Bronchial epithelial cell (primary cell): ENCODE results near the gene PTPRD. TPM values are rescaled to one million over a fixed set of nuclear protein-coding genes. Genes with fewer than 3 reads are reported as not detected.

Source experiments
- DNase-seq: peaks from one replicate; pipeline ENCODE4 v3.0.0-alpha.2; 2010; ENCODE audit warnings: low read depth
- FAIRE-seq: peaks from 2 replicates; lab custom pipeline; 2011; peaks lifted over from hg19 to GRCh38; lab: Jason Lieb, UNC
- H3K27me3 ChIP-seq: 2 replicates; pipeline ENCODE4 v1.5.1; 2011; ENCODE audit warnings: low read length; ENCODE audit not compliant: control insufficient read depth, insufficient read depth
- H3K36me3 ChIP-seq: 2 replicates; pipeline ENCODE4 v1.5.1; 2011; ENCODE audit warnings: low read length; ENCODE audit not compliant: control insufficient read depth, insufficient read depth
- H3K4me3 ChIP-seq: 2 replicates; pipeline ENCODE4 v1.5.1; 2011; ENCODE audit warnings: mild to moderate bottlenecking, low read depth, low read length, control low read depth
- CTCF ChIP-seq: IDR thresholded peaks from 2 replicates; pipeline ENCODE4 v1.5.1; 2011; ENCODE audit warnings: mild to moderate bottlenecking, moderate library complexity, low read length, control low read depth, inconsistent platforms; ENCODE audit not compliant: insufficient read depth, severe bottlenecking
- total RNA-seq: library from RNA; depleted of rRNA; stranded (reverse); fragments of >200 nt; gene quantifications from 2 replicates; pipeline ENCODE4 v1.2.1, GENCODE V29; 2014

Gene PTPRD
- total RNA-seq, 1 donor from 2014 or later, result 2.9 TPM

- peak; percentile 17 for DNase-seq
These were observed 614.1 kb downstream of the PTPRD start for GRCh38 chr9:9998491-9999287.

GRCh38 chr9:9997585-9997984 lies 615.2 kb downstream of the PTPRD start:
- TF ChIP-seq CTCF, result no peak
- H3K36me3 ChIP-seq, result no peaks in the 10 kb centered on the region
- no peak for DNase-seq

More at GRCh38 chr9:9998491-9999287, 614.1 kb downstream of the PTPRD start:
- no peaks in the 10 kb centered on the region for H3K27me3 ChIP-seq
- no peaks in the 10 kb centered on the region for H3K36me3 ChIP-seq
- peak; percentile 16 for TF ChIP-seq CTCF
- no peak overlapping the region for H3K4me3 ChIP-seq
- FAIRE-seq, result no peak

GRCh38 chr9:9996259-9996658 lies 616.5 kb downstream of the PTPRD start:
- no peak for FAIRE-seq
- H3K27me3 ChIP-seq, result no peaks in the 10 kb centered on the region

More at GRCh38 chr9:9997585-9997984, 615.2 kb downstream of the PTPRD start:
- Histone ChIP-seq H3K4me3 (no peak overlapping the region), H3K27me3 (no peaks in the 10 kb centered on the region)
- FAIRE-seq, result no peak

GRCh38 chr9:9992936-9993335 lies 619.9 kb downstream of the PTPRD start:
- H3K36me3 ChIP-seq, result no peaks in the 10 kb centered on the region
- no peaks in the 10 kb centered on the region for H3K27me3 ChIP-seq
- TF ChIP-seq CTCF, result no peak
- no peak overlapping the region for H3K4me3 ChIP-seq
- no peak for DNase-seq
- no peak for FAIRE-seq

More at GRCh38 chr9:9996259-9996658, 616.5 kb downstream of the PTPRD start:
- no peak for TF ChIP-seq CTCF
- DNase-seq, result no peak
- Histone ChIP-seq H3K36me3 (no peaks in the 10 kb centered on the region), H3K4me3 (no peak overlapping the region)

- FAIRE-seq (no peak), DNase-seq (no peak)
- Histone ChIP-seq H3K27me3 (no peaks in the 10 kb centered on the region), H3K36me3 (no peaks in the 10 kb centered on the region), H3K4me3 (no peak overlapping the region)
- no peak for TF ChIP-seq CTCF
These were observed 639.7 kb downstream of the PTPRD start for GRCh38 chr9:9973062-9973461.
